ENCODE results near the gene LETM1.

The LETM1 gene

DNA sequence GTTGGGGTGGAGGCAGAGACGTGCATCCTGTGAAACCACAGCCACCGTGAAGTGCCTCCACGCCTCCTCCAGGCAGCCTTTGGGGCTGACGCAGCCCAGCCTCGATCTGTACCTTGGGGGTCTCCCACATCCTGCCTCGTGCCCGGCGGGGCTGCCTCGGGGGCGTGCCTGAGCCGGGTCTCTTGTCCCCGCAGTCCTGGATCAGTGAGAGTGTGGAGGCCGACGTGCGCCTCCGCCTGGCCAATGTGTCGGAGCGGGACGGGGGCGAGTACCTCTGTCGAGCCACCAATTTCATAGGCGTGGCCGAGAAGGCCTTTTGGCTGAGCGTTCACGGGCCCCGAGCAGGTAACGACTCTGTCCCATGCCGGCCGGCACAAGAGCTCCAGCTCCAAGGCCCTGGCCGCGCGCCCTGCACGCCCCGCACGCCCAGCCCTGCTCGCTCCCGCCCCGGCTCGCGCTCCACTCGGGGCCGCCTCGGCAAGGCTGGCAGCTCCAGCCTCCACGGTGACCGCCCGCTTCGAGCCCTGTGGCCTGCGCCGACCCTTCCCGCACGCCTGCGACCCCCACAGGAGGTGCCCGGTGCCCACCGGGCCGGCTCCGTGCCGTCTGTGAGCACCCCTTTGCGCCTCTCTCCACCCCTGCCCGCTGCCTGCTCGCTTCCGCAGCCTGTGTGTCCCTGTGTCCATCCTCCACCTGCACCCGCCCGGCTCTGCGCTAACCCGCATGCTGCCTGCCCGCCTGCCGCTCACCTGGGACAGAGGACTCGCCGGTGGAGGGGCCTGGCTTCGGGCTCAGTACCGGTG lies 53.0 kb downstream of the LETM1 start:
- ATAC-seq: no peak
- TF ChIP-seq ARNTL (CRISPR knock-in tag; IDR thresholded peaks at IDR 0.05; ENCODE audit: borderline replicate concordance, low read depth): no peak

DNA sequence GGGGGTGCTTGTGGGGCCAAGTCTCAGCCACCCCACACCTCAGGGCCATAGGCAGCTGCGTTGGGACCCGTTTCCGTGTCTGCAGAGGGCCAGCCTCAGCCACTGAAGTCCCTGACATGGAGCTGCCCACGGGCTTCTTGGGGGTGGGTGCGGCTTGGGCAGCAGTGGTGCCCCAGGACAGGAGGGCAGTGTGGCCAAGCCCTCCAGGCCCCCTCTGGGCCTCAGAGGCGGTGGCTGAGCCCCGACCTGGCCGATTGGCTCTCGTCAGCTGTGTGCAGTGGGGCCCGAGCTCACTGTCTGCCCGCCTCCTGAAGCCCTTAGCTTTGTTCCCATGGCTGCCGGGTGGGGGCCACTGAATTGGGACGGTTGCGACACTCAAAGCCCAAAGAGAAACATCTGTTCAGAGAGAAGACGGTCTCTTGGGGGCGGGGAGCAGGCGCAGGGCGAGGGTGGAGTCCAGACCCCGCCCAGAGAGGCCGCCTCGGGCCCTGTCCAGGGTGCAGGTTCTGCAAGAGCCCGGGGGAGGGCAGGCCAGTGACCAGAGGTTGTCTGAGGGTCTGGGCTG lies 53.7 kb downstream of the LETM1 start:
- no peak for ATAC-seq
- TF ChIP-seq TOX (CRISPR knock-in tag; IDR thresholded peaks at IDR 0.05; ENCODE audit: borderline replicate concordance): no peak
- TF ChIP-seq ARNTL (CRISPR knock-in tag; IDR thresholded peaks at IDR 0.05; ENCODE audit: borderline replicate concordance, low read depth): no peak
- no peak for TF ChIP-seq CSRNP3 (CRISPR knock-in tag; IDR thresholded peaks at IDR 0.05)
- TF ChIP-seq SNAI2 (CRISPR knock-in tag; IDR thresholded peaks at IDR 0.05): no peak
- no peak for TF ChIP-seq ZNF8 (CRISPR knock-in tag; IDR thresholded peaks at IDR 0.05)
- no peak for TF ChIP-seq ZFP3 (CRISPR knock-in tag; IDR thresholded peaks at IDR 0.05)
- no peak for TF ChIP-seq POU6F1 (CRISPR knock-in tag; IDR thresholded peaks at IDR 0.05; ENCODE audit: borderline replicate concordance, low read depth)
- TF ChIP-seq ZNF565 (CRISPR knock-in tag; conservative IDR thresholded peaks at IDR 0.05; ENCODE audit: low read depth): no peak
- TF ChIP-seq TCF4 (CRISPR knock-in tag; IDR thresholded peaks at IDR 0.05; ENCODE audit: borderline replicate concordance): no peak
- no peak for TF ChIP-seq BACH2 (CRISPR knock-in tag; IDR thresholded peaks at IDR 0.05; ENCODE audit: borderline replicate concordance)
- TF ChIP-seq ESRRG (CRISPR knock-in tag; IDR thresholded peaks at IDR 0.05): no peak
- no peak for TF ChIP-seq ZFP30 (CRISPR knock-in tag; IDR thresholded peaks at IDR 0.05)
- no peak for TF ChIP-seq CSDC2 (CRISPR knock-in tag; IDR thresholded peaks at IDR 0.05)
- TF ChIP-seq GLIS3 (CRISPR knock-in tag; IDR thresholded peaks at IDR 0.05): no peak
- TF ChIP-seq ZNF70 (CRISPR knock-in tag; IDR thresholded peaks at IDR 0.05): no peak
- TF ChIP-seq, protein P1, sequence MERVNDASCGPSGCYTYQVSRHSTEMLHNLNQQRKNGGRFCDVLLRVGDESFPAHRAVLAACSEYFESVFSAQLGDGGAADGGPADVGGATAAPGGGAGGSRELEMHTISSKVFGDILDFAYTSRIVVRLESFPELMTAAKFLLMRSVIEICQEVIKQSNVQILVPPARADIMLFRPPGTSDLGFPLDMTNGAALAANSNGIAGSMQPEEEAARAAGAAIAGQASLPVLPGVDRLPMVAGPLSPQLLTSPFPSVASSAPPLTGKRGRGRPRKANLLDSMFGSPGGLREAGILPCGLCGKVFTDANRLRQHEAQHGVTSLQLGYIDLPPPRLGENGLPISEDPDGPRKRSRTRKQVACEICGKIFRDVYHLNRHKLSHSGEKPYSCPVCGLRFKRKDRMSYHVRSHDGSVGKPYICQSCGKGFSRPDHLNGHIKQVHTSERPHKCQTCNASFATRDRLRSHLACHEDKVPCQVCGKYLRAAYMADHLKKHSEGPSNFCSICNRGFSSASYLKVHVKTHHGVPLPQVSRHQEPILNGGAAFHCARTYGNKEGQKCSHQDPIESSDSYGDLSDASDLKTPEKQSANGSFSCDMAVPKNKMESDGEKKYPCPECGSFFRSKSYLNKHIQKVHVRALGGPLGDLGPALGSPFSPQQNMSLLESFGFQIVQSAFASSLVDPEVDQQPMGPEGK (CRISPR knock-in tag; IDR thresholded peaks at IDR 0.05; ENCODE audit: borderline replicate concordance): no peak

GRCh38 chr4:1801286-1801958 lies 54.5 kb downstream of the LETM1 start:
- no peak for ATAC-seq
- TF ChIP-seq ESRRG (CRISPR knock-in tag; IDR thresholded peaks at IDR 0.05): no peak
- no peak for TF ChIP-seq ZNF70 (CRISPR knock-in tag; IDR thresholded peaks at IDR 0.05)
- no peak for TF ChIP-seq CREB5 (CRISPR knock-in tag; IDR thresholded peaks at IDR 0.05; ENCODE audit: low read depth)
- TF ChIP-seq CSDC2 (CRISPR knock-in tag; IDR thresholded peaks at IDR 0.05): no peak
- TF ChIP-seq ISL1 (CRISPR knock-in tag; IDR thresholded peaks at IDR 0.05): no peak
- TF ChIP-seq ARNTL (CRISPR knock-in tag; IDR thresholded peaks at IDR 0.05; ENCODE audit: borderline replicate concordance, low read depth): no peak
- no peak for TF ChIP-seq GLIS3 (CRISPR knock-in tag; IDR thresholded peaks at IDR 0.05)
- TF ChIP-seq, protein P2, sequence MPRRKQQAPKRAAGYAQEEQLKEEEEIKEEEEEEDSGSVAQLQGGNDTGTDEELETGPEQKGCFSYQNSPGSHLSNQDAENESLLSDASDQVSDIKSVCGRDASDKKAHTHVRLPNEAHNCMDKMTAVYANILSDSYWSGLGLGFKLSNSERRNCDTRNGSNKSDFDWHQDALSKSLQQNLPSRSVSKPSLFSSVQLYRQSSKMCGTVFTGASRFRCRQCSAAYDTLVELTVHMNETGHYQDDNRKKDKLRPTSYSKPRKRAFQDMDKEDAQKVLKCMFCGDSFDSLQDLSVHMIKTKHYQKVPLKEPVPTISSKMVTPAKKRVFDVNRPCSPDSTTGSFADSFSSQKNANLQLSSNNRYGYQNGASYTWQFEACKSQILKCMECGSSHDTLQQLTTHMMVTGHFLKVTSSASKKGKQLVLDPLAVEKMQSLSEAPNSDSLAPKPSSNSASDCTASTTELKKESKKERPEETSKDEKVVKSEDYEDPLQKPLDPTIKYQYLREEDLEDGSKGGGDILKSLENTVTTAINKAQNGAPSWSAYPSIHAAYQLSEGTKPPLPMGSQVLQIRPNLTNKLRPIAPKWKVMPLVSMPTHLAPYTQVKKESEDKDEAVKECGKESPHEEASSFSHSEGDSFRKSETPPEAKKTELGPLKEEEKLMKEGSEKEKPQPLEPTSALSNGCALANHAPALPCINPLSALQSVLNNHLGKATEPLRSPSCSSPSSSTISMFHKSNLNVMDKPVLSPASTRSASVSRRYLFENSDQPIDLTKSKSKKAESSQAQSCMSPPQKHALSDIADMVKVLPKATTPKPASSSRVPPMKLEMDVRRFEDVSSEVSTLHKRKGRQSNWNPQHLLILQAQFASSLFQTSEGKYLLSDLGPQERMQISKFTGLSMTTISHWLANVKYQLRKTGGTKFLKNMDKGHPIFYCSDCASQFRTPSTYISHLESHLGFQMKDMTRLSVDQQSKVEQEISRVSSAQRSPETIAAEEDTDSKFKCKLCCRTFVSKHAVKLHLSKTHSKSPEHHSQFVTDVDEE (CRISPR knock-in tag; IDR thresholded peaks at IDR 0.05): no peak
- no peak for TF ChIP-seq CSRNP3 (CRISPR knock-in tag; IDR thresholded peaks at IDR 0.05)
- TF ChIP-seq OSR1 (CRISPR knock-in tag; IDR thresholded peaks at IDR 0.05): no peak
- TF ChIP-seq ZNF8 (CRISPR knock-in tag; IDR thresholded peaks at IDR 0.05): no peak

Data from SK-N-SH treated with all-trans-retinoic acid at 6 μM for 48 hours (cell line).